Left renal pelvis (tissue), 4 donors: Measurements from ENCODE around the gene ZNF844. TPM values are rescaled to one million over a fixed set of nuclear protein-coding genes. Genes with fewer than 3 reads are reported as not detected.
"Not testable (repeated sequence)": the region's sequence is repeated elsewhere in the genome, so short reads cannot be mapped to it uniquely, and the experiment has no call there.

Experiments
- DNase-seq, 4 donors: peaks; one replicate each; pipeline ENCODE4 v3.0.0-alpha.2; 2013; ENCODE audit warnings: low read depth in 4 of 4, low spot score in 3 of 4
- polyA plus RNA-seq, 4 donors: library from polyadenylated mRNA; unstranded; fragments of 120-200 nt; gene quantifications; one replicate each; pipeline ENCODE4 v1.2.1, GENCODE V29; 2013; ENCODE audit not compliant: insufficient read length in 4 of 4

Gene ZNF844
- 10 to 100 TPM; 15.1 to 37.2 (median 27.1) TPM for polyA plus RNA-seq

DNA sequence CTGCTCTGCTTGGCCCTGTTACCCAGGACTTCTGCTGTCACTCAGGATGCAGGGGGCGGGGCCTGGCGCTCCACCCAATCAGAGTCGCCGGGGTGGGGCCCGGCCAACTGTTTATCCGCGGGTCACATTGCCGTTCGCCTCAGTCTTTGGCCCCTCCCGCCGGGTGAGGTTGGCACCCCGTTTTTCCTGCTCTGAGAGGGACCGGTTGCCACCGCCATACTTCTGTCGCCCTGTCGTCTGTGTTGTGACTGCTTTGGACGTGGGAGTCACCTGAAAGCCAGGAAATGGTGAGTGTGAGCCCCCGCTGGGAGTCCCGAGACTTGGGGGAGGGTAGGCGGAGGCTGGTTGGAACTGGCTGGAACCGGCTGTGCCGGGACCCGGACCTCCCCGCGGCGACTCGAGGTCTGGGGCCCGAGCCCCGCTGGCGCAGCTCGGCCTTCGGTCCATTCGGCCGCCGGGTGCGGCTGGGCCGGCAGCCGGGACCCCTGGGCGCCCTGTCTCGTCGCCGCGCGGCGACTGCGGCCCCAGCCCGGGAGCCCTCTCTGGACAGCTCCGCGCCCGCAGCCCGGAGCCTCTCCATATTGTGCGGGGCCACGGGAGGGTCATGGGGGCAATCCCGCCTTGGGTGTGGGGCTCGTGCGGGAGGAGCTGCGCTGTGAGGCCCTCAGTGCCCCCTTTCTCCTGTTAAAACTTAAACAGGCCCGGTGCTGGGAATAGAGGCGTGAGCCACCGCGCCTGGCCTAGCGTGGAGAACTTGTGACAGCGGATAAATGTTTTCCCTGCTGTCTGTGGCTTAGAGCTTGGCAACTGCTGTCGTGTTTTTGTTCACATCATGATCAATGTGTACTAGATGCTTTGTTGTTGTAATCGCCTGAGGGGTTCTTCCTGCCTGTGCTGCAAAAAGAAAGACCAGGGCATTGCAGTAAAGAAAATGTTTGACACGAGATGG is at the start of gene ZNF844:
ZNF844 (plus strand) TSS at position 142 of the 949 bp plus-strand sequence; CDS start at position 285, 143 bp downstream.
- DNase-seq = peak; percentile 82 to 90 (median 88)

DNA sequence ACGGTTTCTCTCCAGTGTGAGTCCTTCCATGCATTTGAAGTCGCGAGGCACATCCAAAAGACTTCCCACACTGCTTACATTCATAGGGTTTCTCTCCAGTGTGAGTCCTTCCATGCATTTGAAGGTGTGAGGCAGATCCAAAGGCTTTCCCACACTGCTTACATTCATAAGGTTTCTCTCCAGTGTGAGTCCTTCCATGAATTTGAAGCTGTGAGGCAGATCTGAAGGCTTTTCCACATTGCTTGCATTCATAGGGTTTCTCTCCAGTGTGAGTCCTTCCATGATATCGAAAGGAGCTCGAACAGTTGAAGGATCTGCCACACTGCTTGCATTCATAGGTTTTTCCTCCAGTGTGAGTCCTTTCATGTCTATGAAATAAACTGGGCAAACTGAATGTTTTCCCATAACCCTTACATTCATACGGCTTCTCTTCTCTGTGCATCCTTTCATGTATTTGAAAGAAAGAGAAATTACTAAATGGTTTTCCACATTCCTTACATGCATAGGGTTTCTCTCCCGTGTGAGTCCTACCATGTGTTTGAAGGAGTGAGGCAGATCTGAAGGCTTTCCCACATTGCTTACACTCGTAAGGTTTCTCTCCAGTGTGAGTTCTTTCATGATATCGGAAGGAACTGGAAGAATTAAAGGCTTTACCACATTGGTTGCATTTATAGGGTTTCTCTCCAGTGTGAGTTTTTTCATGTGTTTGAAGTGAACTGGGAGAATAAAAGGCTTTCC is 49.3 kb upstream of the ZNF844 start:
- no peak for DNase-seq

DNA sequence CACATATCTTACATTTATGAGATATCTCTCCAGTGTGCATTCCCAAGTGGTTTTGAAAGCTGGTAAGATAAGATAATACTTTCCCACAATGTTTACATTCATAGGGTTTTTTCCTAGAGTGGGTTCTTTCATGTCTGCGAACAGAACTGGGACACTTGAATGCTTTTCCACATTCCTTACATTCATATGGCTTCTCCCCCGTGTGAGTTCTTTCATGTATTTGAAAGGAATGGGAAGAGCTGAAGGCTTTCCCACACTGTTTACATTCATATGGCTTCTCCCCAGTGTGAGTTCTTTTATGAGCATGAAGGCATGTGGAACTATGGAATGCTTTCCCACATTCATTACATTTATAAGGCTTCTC is 48.8 kb upstream of the ZNF844 start:
- no peak for DNase-seq

DNA sequence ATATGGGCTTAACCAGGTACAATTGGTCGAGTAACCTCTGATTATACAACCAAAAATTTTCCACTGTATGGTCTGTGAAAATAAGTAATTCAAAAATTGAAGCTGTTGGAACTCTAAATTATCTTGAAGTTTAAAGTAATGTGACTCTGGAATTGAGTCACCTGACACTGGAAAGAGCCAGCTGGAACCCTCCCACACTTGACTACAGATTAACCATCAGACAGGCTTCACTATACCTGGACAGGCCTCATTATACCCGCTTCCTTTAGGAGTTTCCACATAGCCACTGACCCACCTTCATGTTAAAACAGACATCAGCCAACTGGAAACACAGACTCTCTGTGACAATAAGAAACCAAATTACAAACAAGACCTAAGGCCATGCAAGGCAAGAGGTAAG is 30.3 kb upstream of the ZNF844 start:
- peak in 1 of 4 donors; percentile 19 for DNase-seq

DNA sequence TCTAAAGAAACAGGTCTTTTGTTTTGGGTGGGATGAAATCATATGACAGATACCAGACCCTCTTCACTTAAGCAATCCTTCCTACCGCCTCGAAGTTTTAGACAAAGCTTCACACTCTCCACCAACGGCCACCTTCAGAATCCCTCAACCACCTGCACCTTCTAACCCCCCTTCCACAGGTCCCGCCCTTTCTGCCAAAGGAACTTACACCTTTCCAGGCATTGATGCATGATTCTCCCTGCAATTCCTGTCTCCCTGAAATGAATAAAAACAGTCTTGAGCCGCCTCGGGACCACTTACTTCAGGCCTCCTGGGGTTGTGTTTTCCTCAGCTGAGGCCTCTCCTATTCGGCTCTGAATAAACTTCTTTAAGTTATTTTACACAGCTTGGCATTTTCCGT is 29.9 kb upstream of the ZNF844 start:
- DNase-seq = peak in 1 of 4 donors; percentile 18

DNA sequence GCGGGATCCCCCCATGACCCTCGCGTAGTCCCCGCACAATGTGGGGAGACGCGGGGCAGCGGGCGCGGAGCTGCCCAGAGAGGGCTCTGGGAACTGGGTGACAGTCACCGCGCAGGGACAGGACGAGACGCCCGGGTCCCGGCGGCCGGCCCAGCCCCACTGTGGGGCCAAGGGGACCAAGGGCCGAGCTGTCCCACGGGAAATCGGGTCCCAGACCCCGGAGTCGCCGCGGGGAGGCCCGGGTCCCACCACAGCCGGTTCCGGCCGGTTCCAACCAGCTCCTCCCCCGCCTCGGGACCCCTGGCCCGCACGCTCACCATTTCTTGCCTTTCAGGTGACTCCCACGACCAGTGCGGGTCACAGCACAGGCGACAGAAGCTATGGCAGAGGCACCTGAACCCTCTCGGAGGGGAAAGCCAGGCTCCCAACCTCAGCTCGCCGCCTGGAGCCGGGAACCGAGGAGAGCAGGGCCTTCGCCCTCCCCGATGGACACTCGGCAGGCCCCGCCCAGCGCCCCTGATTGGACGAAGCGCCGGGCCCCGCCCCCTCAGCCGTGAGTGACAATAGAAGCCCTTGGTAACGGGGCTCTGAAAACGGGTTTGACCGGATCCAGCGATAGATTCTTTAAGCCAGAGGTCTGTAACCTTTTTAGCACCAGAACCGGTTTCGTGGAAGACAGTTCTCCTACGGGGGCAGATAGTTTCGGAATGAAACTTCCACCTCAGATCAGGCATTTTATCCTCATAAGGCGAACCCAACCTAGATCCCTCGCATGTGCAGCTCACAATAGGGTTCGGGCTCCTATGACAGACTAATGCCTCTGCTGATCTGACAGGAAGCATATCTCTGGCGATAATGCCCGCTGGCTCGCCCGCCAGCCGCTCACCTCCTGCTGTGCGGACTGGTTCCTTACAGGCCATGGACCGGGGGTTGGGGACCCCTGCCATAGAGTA is 29.0 kb upstream of the ZNF844 start, which contains the start of gene ZNF433:
ZNF433 (minus strand) TSS at position 460 of the 953 bp plus-strand sequence; CDS start at position 320, 140 bp downstream.
- peak; percentile 78 to 90 (median 87) for DNase-seq

DNA sequence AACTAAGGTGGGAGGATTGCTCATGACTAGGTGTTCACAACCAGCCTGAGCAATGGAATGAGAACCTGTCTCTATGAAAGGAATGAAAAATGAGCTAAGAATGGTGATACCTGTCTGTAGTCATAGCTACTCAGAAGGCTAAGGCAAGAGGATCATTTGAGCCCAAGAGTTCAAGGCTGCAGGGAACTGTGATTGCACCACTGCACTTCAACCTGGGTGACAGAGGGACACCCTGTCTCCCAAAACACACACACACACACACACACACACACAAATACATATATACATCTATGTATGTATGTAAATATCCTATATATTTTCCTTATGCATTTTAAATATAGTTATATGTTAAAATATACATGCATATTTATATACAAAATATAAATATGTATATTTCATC is 21.6 kb upstream of the ZNF844 start:
- DNase-seq = no peak

DNA sequence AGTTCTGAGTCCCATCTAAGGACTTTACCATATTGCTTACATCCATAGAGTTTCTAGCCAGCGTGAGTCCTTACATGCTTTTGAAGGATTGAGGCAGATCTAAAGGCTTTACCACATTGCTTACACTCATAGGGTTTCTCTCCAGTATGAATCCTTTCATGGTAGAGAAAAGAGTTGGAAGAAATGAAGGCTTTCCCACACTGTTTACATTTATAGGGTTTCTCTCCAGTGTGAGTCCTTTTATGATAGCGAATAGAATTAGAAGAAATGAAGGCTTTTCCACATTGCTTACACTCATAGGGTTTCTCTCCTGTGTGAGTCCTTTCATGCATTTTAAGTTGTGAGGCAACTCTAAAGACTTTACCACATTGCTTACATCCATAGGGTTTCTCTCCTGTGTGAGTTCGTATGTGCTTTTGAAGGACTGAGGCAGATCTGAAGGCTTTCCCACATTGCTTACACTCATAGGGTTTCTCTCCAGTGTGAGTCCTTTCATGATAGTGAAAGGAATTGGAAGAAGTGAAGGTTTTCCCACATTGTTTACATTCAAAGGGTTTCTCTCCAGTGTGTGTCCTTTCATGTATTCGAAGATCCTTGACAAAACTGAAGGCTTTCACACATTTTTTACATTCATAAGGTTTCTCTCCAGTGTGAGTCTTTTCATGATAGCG is 20.6 kb upstream of the ZNF844 start:
- DNase-seq = no peak

DNA sequence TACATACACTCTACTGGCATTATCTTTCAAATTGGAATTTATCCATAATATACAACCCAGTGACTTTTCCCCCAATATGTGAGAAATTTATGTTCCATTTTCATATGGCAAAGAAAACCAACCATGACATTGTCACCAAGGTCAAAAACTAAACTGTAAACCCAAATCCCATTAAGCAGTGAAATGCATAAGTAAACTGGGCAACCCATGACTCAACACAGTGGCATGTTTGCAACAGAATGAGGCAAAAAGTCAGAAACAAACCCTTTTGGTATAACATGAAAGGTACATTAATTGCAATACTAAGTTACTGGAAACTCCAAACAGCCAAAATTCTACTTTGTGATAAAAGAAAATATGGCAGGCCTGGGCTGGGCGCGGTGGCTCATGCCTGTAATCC is 16.7 kb upstream of the ZNF844 start:
- no peak for DNase-seq

DNA sequence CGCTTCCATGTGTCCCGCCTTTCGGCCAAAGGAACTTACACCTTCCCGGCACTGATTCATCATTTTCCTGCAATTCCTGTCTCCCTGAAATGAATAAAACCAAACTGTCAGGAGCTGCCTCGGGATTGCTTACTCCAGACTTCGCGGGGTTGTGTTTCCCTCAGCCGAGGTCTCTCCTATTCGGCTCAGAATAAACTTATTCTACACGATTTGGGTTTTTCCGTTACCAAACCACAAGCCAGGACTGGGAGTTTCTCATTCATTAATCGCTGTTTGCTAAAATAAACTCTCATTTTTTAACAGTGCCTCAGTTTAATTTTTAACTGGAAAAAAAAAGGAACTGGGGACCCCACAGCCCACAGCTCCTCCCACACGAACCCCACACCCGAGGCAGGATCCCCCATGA is 12.4 kb upstream of the ZNF844 start:
- no peak for DNase-seq

DNA sequence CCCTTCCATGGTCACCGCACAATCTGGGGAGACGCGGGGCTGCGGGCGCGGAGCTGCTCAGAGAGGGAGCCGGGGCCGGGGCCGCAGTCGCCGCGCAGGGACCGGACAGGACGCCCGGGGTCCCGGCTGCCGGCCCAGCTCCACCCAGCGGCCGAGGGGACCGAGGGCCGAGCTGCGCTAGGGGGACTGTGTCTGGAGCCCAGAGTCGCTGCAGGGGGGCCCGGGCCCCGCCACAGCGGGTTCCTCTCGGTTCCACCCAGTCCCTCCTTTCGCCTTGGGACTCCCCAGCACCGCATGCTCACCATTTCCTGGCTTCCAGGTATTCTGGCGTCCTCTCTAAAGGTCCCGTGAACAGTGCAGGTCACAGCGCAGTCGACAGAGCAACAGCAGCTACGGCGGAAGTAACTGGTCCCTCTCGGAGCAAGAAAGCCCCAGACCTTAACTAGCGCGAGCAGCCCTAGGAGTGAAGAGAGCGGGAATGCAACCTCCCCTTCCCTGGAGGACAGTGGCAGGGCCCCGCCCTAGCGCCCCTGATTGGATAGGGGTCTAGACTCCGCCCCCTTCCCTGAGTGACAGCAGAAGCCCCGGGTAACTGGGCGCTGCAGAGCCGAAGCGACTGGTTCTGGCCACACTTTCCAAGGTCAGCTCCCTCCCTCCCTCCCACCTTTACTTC is 11.9 kb upstream of the ZNF844 start, which contains the start of gene ZNF878:
ZNF878 (minus strand) TSS at position 465 of the 673 bp plus-strand sequence; CDS start at position 305, 160 bp downstream.
- peak; percentile 82 to 92 (median 88) for DNase-seq

DNA sequence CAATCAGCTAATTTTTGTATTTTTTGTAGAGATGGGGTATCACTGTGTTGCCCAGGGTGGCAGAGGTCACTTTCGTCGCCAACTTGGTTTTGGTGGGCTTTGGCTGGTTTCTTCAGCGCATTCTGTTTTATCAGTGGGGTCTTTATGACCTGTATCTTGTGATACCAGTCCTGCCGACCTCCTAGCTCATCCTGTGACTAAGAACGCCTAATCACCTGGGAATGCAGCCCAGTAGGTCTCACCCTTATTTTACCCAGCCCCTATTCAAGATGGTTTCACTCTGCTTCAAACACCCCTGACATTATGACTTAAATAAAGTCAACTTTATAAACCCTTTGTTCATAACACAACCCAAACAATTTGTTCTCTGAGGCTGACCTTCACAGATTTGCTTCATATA is 8.7 kb upstream of the ZNF844 start:
- DNase-seq = no peak

DNA sequence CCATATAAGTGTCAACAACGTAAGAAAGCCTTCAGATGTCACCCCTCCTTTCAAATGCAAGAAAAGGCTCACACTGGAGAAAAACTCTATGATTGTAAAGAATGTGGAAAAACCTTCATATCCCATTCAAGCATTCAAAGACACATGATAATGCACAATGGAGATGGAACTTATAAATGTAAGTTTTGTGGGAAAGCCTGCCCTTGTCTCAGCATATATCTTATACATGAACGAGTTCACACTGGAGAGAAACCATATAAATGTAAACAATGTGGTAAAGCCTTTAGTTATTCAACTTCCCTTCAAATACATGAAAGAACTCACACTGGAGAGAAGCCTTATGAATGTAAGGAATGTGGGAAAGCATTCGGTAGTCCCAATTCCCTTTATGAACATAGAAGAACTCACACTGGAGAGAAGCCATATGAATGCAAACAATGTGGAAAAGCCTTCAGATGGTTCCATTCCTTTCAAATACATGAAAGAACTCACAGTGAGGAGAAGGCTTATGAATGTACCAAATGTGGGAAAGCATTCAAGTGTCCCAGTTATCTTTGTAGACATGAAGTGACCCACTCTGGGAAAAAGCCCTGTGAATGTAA is 11.1 kb downstream of the ZNF844 start:
- DNase-seq = no peak

DNA sequence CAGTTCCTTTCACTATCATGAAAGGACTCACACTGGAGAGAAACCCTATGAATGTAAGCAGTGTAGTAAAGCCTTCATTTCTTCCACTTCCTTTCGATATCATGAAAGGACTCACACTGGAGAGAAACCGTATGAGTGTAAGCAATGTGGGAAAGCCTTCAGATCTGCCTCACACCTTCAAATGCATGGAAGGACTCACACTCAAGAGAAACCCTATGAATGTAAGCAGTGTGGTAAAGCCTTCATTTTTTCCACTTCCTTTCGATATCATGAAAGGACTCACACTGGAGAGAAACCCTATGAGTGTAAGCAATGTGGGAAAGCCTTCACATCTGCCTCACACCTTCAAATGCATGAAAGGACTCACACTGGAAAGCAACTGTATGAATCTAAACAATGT is 11.8 kb downstream of the ZNF844 start:
- not testable (repeated sequence) for DNase-seq

DNA sequence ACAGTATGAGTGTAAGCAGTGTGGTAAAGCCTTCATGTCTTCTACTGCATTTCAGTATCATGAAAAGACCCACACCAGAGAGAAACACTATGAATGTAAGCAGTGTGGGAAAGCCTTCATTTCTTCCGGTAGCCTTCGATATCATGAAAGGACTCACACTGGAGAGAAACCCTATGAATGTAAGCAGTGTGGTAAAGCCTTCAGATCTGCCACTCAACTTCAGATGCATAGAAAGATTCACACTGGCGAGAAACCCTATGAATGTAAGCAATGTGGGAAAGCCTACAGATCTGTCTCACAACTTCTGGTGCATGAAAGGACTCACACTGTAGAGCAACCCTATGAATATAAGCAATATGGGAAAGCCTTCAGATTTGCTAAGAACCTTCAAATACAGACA is 12.8 kb downstream of the ZNF844 start:
- DNase-seq = no peak

DNA sequence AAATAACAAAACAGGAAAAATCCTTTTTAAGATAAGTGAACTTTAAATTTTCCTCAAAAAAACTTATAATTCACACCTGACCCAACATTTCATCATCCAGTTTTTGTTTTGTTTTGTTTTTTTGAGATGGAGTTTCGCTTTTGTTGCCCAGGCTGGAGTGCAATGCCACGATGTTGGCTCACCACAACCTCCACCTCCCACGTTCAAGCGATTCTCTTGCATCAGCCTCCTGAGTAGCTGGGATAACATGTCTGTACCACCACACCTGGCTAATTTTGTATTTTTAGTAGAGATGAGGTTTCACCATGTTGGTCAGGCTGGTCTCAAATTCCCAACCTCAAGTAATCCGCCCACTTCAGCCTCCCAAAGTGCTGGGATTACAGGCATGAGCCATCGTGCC is 18.8 kb downstream of the ZNF844 start:
- DNase-seq = not testable (repeated sequence)

DNA sequence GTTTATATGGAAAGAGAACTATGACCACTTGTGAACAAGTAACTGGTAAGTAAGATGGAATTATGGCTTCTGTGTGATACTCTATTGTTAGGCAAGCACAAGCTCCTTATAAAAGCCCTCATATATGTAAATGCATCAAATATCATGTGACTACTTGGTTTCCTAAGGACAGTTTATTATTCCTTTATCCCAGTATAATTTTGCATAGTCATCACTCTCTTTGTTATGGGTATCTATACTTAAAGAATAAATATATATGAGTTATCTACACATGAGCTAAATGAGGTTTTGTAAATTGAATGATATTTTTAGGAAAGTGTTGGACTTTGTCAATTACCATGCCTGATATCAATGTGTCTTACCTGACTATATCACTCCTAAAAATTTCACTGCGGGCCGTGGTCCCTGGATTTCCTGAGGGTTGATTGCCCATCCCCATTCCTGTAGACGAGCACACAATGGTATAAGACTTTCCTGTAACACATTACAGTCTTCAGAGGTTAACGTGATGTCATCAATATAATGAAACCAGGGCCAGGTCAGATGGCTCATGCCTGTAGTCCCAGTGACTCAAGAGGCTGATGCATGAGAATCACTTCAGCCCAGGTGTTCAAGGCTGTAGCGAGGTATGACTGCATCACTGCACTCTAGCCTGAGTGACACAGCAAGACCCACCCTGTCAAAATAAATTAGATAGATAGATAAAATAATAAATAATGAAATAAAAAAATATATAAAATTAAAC is 20.7 kb downstream of the ZNF844 start:
- no peak for DNase-seq

DNA sequence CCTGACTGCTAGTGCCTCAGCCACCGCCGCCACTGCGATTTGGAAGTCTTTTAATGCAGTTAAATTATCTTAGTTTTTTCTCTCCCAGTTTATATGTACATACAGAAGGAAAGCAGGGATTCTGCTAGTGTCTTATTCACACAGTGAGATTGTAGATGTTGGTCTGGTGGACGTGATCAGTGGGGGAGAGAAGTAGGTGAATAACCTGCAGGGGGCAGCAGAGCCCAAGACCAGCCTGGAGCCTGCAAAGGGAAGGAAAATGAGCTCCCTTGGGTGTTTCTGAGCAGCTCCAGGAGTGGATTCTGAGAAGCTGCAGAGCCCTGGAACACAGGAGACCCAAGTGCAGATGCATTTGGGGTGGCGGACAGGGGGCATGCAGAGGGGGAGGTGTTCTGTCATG is 26.3 kb downstream of the ZNF844 start:
- peak in 3 of 4 donors; percentile 37 to 47 (median 44) for DNase-seq
